Natural killer cell (primary cell): ENCODE measurements around the gene GJA8. TPM values are rescaled to one million over a fixed set of nuclear protein-coding genes. Genes with fewer than 3 reads are reported as not detected.

Experiments
- ATAC-seq, 3 donors: fragments of 150-1000 bp in 2 of 3; fragments of 200-7000 bp in 1 of 3; cut with Tn5 transposase; 1 replicate in 1 of 3; 2 replicates in 2 of 3; pipeline ENCODE4 v1.10.0; 2021; ENCODE audit warnings: mild to moderate bottlenecking in 2 of 3, moderate library complexity in 2 of 3
- DNase-seq, 2 donors: peaks; one replicate each; pipeline versions ENCODE4 v3.0.0 to v3.0.0-alpha.2; 2013 to 2021; ENCODE audit warnings: mixed read lengths in 1 of 2
- H3K27ac ChIP-seq: one replicate; pipeline ENCODE4 v1.5.1; 2013; ENCODE audit warnings: mild to moderate bottlenecking, low read length
- H3K27me3 ChIP-seq: one replicate; pipeline ENCODE4 v1.6.1; 2013; ENCODE audit warnings: low read length; ENCODE audit not compliant: control insufficient read depth, insufficient read depth
- H3K36me3 ChIP-seq: one replicate; pipeline ENCODE4 v1.6.1; 2013; ENCODE audit warnings: low read length; ENCODE audit not compliant: control insufficient read depth, insufficient read depth
- H3K4me1 ChIP-seq: one replicate; pipeline ENCODE4 v1.6.1; 2013; ENCODE audit warnings: low read length; ENCODE audit not compliant: control insufficient read depth, insufficient read depth
- H3K4me3 ChIP-seq: one replicate; pipeline ENCODE4 v1.5.1; 2013; ENCODE audit warnings: low read length
- H3K9me3 ChIP-seq: one replicate; pipeline ENCODE4 v1.6.1; 2013; ENCODE audit warnings: low read length; ENCODE audit not compliant: control insufficient read depth, insufficient read depth
- H3K27ac Mint-ChIP-seq, 2 donors: one replicate each; pipeline ENCODE4 v1.8.0; 2022; ENCODE audit warnings: mild to moderate bottlenecking in 2 of 2, mixed read lengths in 2 of 2, moderate library complexity in 1 of 2
- H3K27me3 Mint-ChIP-seq, 2 donors: one replicate each; pipeline ENCODE4 v1.8.0; 2022; ENCODE audit warnings: low read depth in 2 of 2, mixed read lengths in 2 of 2
- H3K36me3 Mint-ChIP-seq: one replicate; pipeline ENCODE4 v1.8.0; 2022; ENCODE audit warnings: mixed read lengths
- H3K4me1 Mint-ChIP-seq, 2 donors: one replicate each; pipeline ENCODE4 v1.8.0; 2022; ENCODE audit warnings: mixed read lengths in 2 of 2
- H3K4me3 Mint-ChIP-seq: one replicate; pipeline ENCODE4 v1.8.0; 2022; ENCODE audit warnings: mild to moderate bottlenecking, moderate library complexity, mixed read lengths
- H3K9me3 Mint-ChIP-seq, 2 donors: one replicate each; pipeline ENCODE4 v1.8.0; 2022; ENCODE audit warnings: mixed read lengths in 2 of 2
- WGBS: methylation state at CpG from one replicate; pipeline ENCODE4 v1.1.7; 2013; ENCODE audit warnings: missing lambda C conversion rate; ENCODE audit not compliant: insufficient coverage; 5-methylcytosine and 5-hydroxymethylcytosine counted together
- intact Hi-C: fragments of 100-400 bp; cut with micrococcal nuclease; formaldehyde crosslinking; loops from one replicate; pipeline ENCODE4 v1.14.2; 2022
- total RNA-seq, 4 donors: library from RNA; stranded (reverse); fragments of 120-200 nt in 1 of 4; gene quantifications; one replicate each; pipeline versions ENCODE4 v1.2.3 to v1.2.4, GENCODE V29; 2013 to 2022
- TF ChIP-seq, protein P1 (sequence below): fragments of 200-600 bp; IDR thresholded peaks from one replicate; pipeline ENCODE4 v1.8.0; 2022; ENCODE audit warnings: antibody characterized with exemption

GJA8 gene
- total RNA-seq, 3 donors from 2014 or later (not counting 1 experiment from before 2014, with no cell fraction given): not detected

DNA sequence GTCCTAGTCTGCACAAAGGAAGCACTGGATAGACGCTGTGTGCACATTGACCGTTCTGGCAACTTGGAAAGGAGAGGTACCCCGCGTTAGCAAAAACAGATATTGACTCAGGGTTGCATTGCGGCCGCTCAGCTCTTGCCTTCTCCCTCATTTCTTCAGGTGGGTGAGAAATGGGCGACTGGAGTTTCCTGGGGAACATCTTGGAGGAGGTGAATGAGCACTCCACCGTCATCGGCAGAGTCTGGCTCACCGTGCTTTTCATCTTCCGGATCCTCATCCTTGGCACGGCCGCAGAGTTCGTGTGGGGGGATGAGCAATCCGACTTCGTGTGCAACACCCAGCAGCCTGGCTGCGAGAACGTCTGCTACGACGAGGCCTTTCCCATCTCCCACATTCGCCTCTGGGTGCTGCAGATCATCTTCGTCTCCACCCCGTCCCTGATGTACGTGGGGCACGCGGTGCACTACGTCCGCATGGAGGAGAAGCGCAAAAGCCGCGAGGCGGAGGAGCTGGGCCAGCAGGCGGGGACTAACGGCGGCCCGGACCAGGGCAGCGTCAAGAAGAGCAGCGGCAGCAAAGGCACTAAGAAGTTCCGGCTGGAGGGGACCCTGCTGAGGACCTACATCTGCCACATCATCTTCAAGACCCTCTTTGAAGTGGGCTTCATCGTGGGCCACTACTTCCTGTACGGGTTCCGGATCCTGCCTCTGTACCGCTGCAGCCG lies 5.4 kb downstream of the GJA8 start:
- Mint-ChIP-seq H3K27ac (no peak overlapping the region), H3K36me3 (no peaks in the 10 kb centered on the region), H3K4me3 (no peak overlapping the region), H3K4me1 (no peaks in the 10 kb centered on the region), H3K9me3 (no peaks in the 10 kb centered on the region), H3K27me3 (peaks cover 9 to 14% of the 10 kb centered on the region in 2 donors)
- no peaks in the 10 kb centered on the region for H3K36me3 ChIP-seq
- intact Hi-C loops: no loop called here
- H3K4me1 ChIP-seq: no peaks in the 10 kb centered on the region
- DNase-seq (no peak), ATAC-seq (no peak)
- no peak overlapping the region for H3K27ac ChIP-seq
- H3K9me3 ChIP-seq: no peaks in the 10 kb centered on the region
- WGBS: 89% methylated on average over 44 of the region's 44 CpGs
- TF ChIP-seq, protein P1, sequence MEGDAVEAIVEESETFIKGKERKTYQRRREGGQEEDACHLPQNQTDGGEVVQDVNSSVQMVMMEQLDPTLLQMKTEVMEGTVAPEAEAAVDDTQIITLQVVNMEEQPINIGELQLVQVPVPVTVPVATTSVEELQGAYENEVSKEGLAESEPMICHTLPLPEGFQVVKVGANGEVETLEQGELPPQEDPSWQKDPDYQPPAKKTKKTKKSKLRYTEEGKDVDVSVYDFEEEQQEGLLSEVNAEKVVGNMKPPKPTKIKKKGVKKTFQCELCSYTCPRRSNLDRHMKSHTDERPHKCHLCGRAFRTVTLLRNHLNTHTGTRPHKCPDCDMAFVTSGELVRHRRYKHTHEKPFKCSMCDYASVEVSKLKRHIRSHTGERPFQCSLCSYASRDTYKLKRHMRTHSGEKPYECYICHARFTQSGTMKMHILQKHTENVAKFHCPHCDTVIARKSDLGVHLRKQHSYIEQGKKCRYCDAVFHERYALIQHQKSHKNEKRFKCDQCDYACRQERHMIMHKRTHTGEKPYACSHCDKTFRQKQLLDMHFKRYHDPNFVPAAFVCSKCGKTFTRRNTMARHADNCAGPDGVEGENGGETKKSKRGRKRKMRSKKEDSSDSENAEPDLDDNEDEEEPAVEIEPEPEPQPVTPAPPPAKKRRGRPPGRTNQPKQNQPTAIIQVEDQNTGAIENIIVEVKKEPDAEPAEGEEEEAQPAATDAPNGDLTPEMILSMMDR: no peak
- no peaks in the 10 kb centered on the region for H3K27me3 ChIP-seq
- no peak overlapping the region for H3K4me3 ChIP-seq

DNA sequence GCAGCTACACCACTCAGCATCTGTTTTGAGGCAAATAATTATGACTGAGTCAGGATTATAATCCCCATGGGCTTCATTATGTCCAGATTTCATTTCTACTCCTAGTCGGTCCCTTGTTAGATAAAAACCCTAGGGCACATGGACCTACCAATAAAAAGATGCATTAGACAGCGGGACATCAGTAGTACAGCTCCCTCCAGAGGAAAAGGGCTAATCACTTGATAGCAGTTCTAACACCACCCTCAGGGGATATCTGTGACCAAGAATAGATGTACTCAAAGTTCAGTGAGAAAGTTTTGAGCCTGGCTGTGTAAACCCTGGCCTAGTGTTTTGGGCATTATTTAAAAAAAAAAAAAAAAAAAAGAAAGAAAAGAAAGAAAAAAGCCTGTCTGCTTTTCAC lies 10.0 kb downstream of the GJA8 start:
- Mint-ChIP-seq H3K27ac (no peak overlapping the region), H3K9me3 (no peaks in the 10 kb centered on the region), H3K4me3 (no peak overlapping the region), H3K36me3 (no peaks in the 10 kb centered on the region), H3K27me3 (peaks cover 25 to 27% of the 10 kb centered on the region in 2 donors), H3K4me1 (no peaks in the 10 kb centered on the region)
- Histone ChIP-seq H3K9me3 (no peaks in the 10 kb centered on the region), H3K27ac (no peak overlapping the region), H3K27me3 (no peaks in the 10 kb centered on the region), H3K36me3 (no peaks in the 10 kb centered on the region), H3K4me3 (no peak overlapping the region), H3K4me1 (no peaks in the 10 kb centered on the region)
- 92% methylated on average over 2 of the region's 2 CpGs for WGBS
- ATAC-seq (no peak), DNase-seq (no peak)
- TF ChIP-seq, protein P1: no peak
- intact Hi-C loops: no loop called here

GRCh38 chr1:147913362-147913942 lies 10.9 kb downstream of the GJA8 start:
- WGBS: 96% methylated on average over 6 of the region's 7 CpGs
- no peak overlapping the region for H3K4me3 Mint-ChIP-seq
- Histone ChIP-seq H3K9me3 (no peaks in the 10 kb centered on the region), H3K27me3 (no peaks in the 10 kb centered on the region), H3K4me3 (no peak overlapping the region), H3K36me3 (no peaks in the 10 kb centered on the region), H3K4me1 (no peaks in the 10 kb centered on the region), H3K27ac (no peak overlapping the region)
- no peaks in the 10 kb centered on the region for H3K4me1 Mint-ChIP-seq
- H3K9me3 Mint-ChIP-seq: no peaks in the 10 kb centered on the region
- DNase-seq (no peak), ATAC-seq (no peak)
- intact Hi-C loops: no loop called here
- no peak overlapping the region for H3K27ac Mint-ChIP-seq
- no peaks in the 10 kb centered on the region for H3K36me3 Mint-ChIP-seq
- peaks cover 25 to 26% of the 10 kb centered on the region in 2 donors for H3K27me3 Mint-ChIP-seq
- TF ChIP-seq, protein P1: no peak
